HEK293T (cell line): ENCODE measurements around the gene SGMS1.

Experiments
- CTCF ChIA-PET: fragments of 350-600 bp; formaldehyde crosslinking; extraction: SDS; loops from one replicate; lab custom pipeline; 2021; ENCODE audit warnings: antibody characterized with exemption, inconsistent platforms; lab: Yijun Ruan, JAX
- POLR2A ChIA-PET: fragments of 350-600 bp; formaldehyde crosslinking; extraction: SDS; loops from one replicate; lab custom pipeline; 2020; ENCODE audit warnings: antibody characterized with exemption, inconsistent platforms; lab: Yijun Ruan, JAX
- DNase-seq: peaks from one replicate; pipeline ENCODE4 v3.0.0; 2012; ENCODE audit warnings: mixed read lengths; ENCODE audit errors: extremely low spot score
- ARNT ChIP-seq: fragments of 450-650 bp; IDR thresholded peaks from 2 replicates; pipeline ENCODE4 v1.6.1; 2017; ENCODE audit warnings: mild to moderate bottlenecking
- BHLHE40 ChIP-seq: fragments of 450-650 bp; IDR thresholded peaks from 2 replicates; pipeline ENCODE4 v1.6.1; 2016; ENCODE audit warnings: mild to moderate bottlenecking, moderate library complexity, borderline replicate concordance
- CTBP1 ChIP-seq: fragments of 450-650 bp; IDR thresholded peaks from 2 replicates; pipeline ENCODE4 v1.6.1; 2016; ENCODE audit warnings: borderline replicate concordance
- ELF4 ChIP-seq: fragments of 450-650 bp; IDR thresholded peaks from 2 replicates; pipeline ENCODE4 v1.6.1; 2017; ENCODE audit warnings: antibody characterized with exemption
- FOXA1 ChIP-seq: fragments of 450-650 bp; IDR thresholded peaks from 2 replicates; pipeline ENCODE4 v1.6.1; 2016; ENCODE audit warnings: mild to moderate bottlenecking
- FOXK2 ChIP-seq: fragments of 450-650 bp; IDR thresholded peaks from 2 replicates; pipeline ENCODE4 v1.6.1; 2016; ENCODE audit warnings: mild to moderate bottlenecking
- FOXM1 ChIP-seq: fragments of 450-650 bp; IDR thresholded peaks from 2 replicates; pipeline ENCODE4 v1.6.1; 2017; ENCODE audit warnings: mild to moderate bottlenecking, borderline replicate concordance
- HDGF ChIP-seq: fragments of 450-650 bp; IDR thresholded peaks from 2 replicates; pipeline ENCODE4 v1.6.1; 2017; ENCODE audit warnings: antibody characterized with exemption, borderline replicate concordance
- L3MBTL2 ChIP-seq: fragments of 450-650 bp; conservative IDR thresholded peaks from 2 replicates; pipeline ENCODE4 v1.6.1; 2016; ENCODE audit warnings: mild to moderate bottlenecking
- LEF1 ChIP-seq: fragments of 450-650 bp; IDR thresholded peaks from 2 replicates; pipeline ENCODE4 v1.6.1; 2017; ENCODE audit warnings: mild to moderate bottlenecking, borderline replicate concordance
- NFRKB ChIP-seq: fragments of 450-650 bp; IDR thresholded peaks from 2 replicates; pipeline ENCODE4 v1.6.1; 2016; ENCODE audit warnings: mild to moderate bottlenecking, moderate library complexity
- PKNOX1 ChIP-seq: fragments of 450-650 bp; IDR thresholded peaks from 2 replicates; pipeline ENCODE4 v1.6.1; 2016
- SP1 ChIP-seq: fragments of 450-650 bp; IDR thresholded peaks from 2 replicates; pipeline ENCODE4 v1.6.1; 2017
- SUZ12 ChIP-seq: fragments of 450-650 bp; IDR thresholded peaks from 2 replicates; pipeline ENCODE4 v1.6.1; 2016; ENCODE audit warnings: mild to moderate bottlenecking
- TARDBP ChIP-seq: fragments of 450-650 bp; IDR thresholded peaks from 2 replicates; pipeline ENCODE4 v1.6.1; 2016
- ZNF384 ChIP-seq: fragments of 450-650 bp; IDR thresholded peaks from 2 replicates; pipeline ENCODE4 v1.6.1; 2016

SGMS1 gene

GRCh38 chr10:50634479-50634878, 10.7 kb upstream of the SGMS1 start:
- POLR2A ChIA-PET: no interaction called here
- CTCF ChIA-PET: no interaction called here
- TF ChIP-seq ELF4 (no peak), L3MBTL2 (no peak), HDGF (no peak), NFRKB (no peak), FOXM1 (no peak)
- no peak for DNase-seq

GRCh38 chr10:50631052-50631451, 7.3 kb upstream of the SGMS1 start:
- ChIA-PET POLR2A (no interaction called here), CTCF (no interaction called here)
- no peak for TF ChIP-seq L3MBTL2
- TF ChIP-seq LEF1: no peak
- TF ChIP-seq ARNT: no peak
- no peak for TF ChIP-seq FOXM1
- TF ChIP-seq TARDBP: no peak
- no peak for TF ChIP-seq NFRKB
- TF ChIP-seq SP1: no peak
- TF ChIP-seq FOXA1: no peak
- no peak for DNase-seq

GRCh38 chr10:50629495-50630122, 5.9 kb upstream of the SGMS1 start:
- TF ChIP-seq ZNF384: no peak
- no peak for DNase-seq
- CTCF ChIA-PET: no interaction called here
- POLR2A ChIA-PET: no interaction called here

- no peak for DNase-seq
- ChIA-PET POLR2A (interaction anchor here (0.7 kb wide), 1 partner anchor 10 kb away, joined by 3 read pairs; no protein-coding TSS in a partner anchor), CTCF (no interaction called here)
- TF ChIP-seq SP1 (no peak), CTBP1 (no peak), NFRKB (no peak), ZNF384 (no peak), PKNOX1 (no peak), HDGF (no peak), FOXK2 (no peak), FOXM1 (no peak), L3MBTL2 (no peak), BHLHE40 (no peak), ARNT (no peak), LEF1 (no peak), FOXA1 (no peak), TARDBP (no peak)
Measured at GRCh38 chr10:50627896-50628295, 4.1 kb upstream of the SGMS1 start.

- ChIA-PET POLR2A (no interaction called here), CTCF (no interaction called here)
- DNase-seq: no peak
- TF ChIP-seq HDGF (no peak), L3MBTL2 (no peak), PKNOX1 (no peak), ARNT (no peak), FOXK2 (no peak), SUZ12 (no peak), TARDBP (no peak), CTBP1 (no peak), NFRKB (no peak), BHLHE40 (no peak), LEF1 (no peak), FOXM1 (no peak), FOXA1 (no peak)
Measured at GRCh38 chr10:50627443-50627842, 3.7 kb upstream of the SGMS1 start.

- TF ChIP-seq BHLHE40 (no peak), FOXM1 (no peak), SUZ12 (no peak), SP1 (no peak), ELF4 (no peak), L3MBTL2 (no peak)
- ChIA-PET CTCF (interaction anchor here (0.6 kb wide), 1 partner anchor 28 kb away, joined by 6 read pairs; no protein-coding TSS in a partner anchor), POLR2A (interaction anchor here (0.9 to 2.8 kb wide), 4 partner anchors 12 to 72 kb away, joined by 3 to 8 read pairs (median 4); no protein-coding TSS in a partner anchor)
- DNase-seq: no peak
Measured at GRCh38 chr10:50625649-50626132, 1.9 kb upstream of the SGMS1 start.

GRCh38 chr10:50624866-50625501, 1.2 kb upstream of the SGMS1 start:
- DNase-seq: peak; percentile 70
- ChIA-PET CTCF (no interaction called here), POLR2A (interaction anchor here (0.6 to 2.8 kb wide), 19 partner anchors 9 to 205 kb away, joined by 3 to 8 read pairs (median 4); partner anchors contain the start of gene ASAH2B)
- TF ChIP-seq FOXK2: no peak
- peak; percentile 39; the same call in 1 of the 2 replicates for TF ChIP-seq ELF4
- TF ChIP-seq PKNOX1: no peak
